Subcutaneous adipose tissue (tissue), 4 donors: Measurements from ENCODE around the gene ERVH48-1. TPM values are rescaled to one million over a fixed set of nuclear protein-coding genes. Genes with fewer than 3 reads are reported as not detected.

Experiments
- small RNA-seq: library from RNA; depleted of rRNA; stranded (forward); fragments of <200 nt; gene quantifications from one replicate; pipeline ENCODE3, GENCODE V24; 2016
- total RNA-seq, 4 donors: library from RNA; depleted of rRNA; stranded (reverse); fragments of >200 nt; gene quantifications; one replicate each; pipeline ENCODE4 v1.1.0, GENCODE V29; 2016
- TF ChIP-seq, protein P1 (sequence below): fragments of 450-650 bp; IDR thresholded peaks from one replicate; pipeline ENCODE4 v1.5.1; 2016; ENCODE audit warnings: low read depth, mild to moderate bottlenecking, control low read depth, antibody characterized with exemption, moderate library complexity

The ERVH48-1 gene
- total RNA-seq, 4 donors from 2014 or later = not detected

GRCh38 chr21:42878993-42879787 lies 46.2 kb downstream of the ERVH48-1 start, which contains the start of gene WDR4:
Gene WDR4 (minus strand): TSS chr21:42879539. CDS start chr21:42879495, 44 bp downstream.
- TF ChIP-seq, protein P1, sequence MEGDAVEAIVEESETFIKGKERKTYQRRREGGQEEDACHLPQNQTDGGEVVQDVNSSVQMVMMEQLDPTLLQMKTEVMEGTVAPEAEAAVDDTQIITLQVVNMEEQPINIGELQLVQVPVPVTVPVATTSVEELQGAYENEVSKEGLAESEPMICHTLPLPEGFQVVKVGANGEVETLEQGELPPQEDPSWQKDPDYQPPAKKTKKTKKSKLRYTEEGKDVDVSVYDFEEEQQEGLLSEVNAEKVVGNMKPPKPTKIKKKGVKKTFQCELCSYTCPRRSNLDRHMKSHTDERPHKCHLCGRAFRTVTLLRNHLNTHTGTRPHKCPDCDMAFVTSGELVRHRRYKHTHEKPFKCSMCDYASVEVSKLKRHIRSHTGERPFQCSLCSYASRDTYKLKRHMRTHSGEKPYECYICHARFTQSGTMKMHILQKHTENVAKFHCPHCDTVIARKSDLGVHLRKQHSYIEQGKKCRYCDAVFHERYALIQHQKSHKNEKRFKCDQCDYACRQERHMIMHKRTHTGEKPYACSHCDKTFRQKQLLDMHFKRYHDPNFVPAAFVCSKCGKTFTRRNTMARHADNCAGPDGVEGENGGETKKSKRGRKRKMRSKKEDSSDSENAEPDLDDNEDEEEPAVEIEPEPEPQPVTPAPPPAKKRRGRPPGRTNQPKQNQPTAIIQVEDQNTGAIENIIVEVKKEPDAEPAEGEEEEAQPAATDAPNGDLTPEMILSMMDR = no peak

DNA sequence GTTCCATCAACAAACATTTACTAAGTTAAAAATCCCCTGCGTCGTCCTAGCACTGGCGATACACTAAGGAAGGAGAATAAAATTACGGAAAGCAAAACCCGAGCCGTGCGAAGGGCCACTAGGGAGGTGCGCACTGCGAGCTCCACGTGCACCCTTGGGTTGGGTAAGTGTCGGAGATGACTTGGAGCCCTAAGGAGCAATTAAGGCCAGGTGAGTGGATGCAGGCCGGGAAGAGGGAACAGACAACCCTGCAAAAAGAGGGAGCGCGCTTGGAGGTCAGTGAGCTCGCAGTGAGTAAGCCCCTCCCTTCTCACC lies 46.8 kb downstream of the ERVH48-1 start:
- TF ChIP-seq, protein P1 = no peak

GRCh38 chr21:42873096-42873495 lies 52.3 kb downstream of the ERVH48-1 start:
- TF ChIP-seq, protein P1 = no peak

- TF ChIP-seq, protein P1 = no peak
These were observed 57.2 kb downstream of the ERVH48-1 start for GRCh38 chr21:42868196-42868595.

Small RNA genes within 50 kb of the gene (small RNA-seq; reads per million reads assigned to genes)
- not detected for gene MIR5692B

Other genes starting within 250 kb of the ERVH48-1 start
- gene WDR4, start 46.1 kb downstream of the ERVH48-1 start, total RNA-seq = 10 to 100 TPM in 1 of 4 donors, 1 to 10 TPM in 3; 5.4 to 12.8 (median 6.9) TPM
- 10 to 100 TPM; 41.4 to 61.0 (median 49.5) TPM for gene NDUFV3, start 32.3 kb downstream of the ERVH48-1 start, total RNA-seq
- 1 to 10 TPM; 7.9 to 9.2 (median 8.4) TPM for gene PKNOX1, start 48.9 kb upstream of the ERVH48-1 start, total RNA-seq
- 10 to 100 TPM in 3 of 4 donors, 1 to 10 TPM in 1; 6.0 to 33.7 (median 21.1) TPM for gene CBS, start 150.2 kb upstream of the ERVH48-1 start, total RNA-seq
- 10 to 100 TPM; 27.0 to 83.0 (median 47.6) TPM for gene U2AF1, start 181.9 kb upstream of the ERVH48-1 start, total RNA-seq
- gene CRYAA, start 243.4 kb upstream of the ERVH48-1 start, total RNA-seq = not detected